GM15510 (cell line): ENCODE results near the gene MAPK11.
A peak's percentile ranks its signal among the peaks of the same experiment; 100 is the strongest.

ENCODE experiments used
- POLR2A ChIP-seq: IDR thresholded peaks from 3 replicates; pipeline ENCODE4 v1.6.1; 2011; ENCODE audit warnings: borderline replicate concordance; ENCODE audit not compliant: insufficient read length; ENCODE audit errors: extremely low read depth

MAPK11 gene

DNA sequence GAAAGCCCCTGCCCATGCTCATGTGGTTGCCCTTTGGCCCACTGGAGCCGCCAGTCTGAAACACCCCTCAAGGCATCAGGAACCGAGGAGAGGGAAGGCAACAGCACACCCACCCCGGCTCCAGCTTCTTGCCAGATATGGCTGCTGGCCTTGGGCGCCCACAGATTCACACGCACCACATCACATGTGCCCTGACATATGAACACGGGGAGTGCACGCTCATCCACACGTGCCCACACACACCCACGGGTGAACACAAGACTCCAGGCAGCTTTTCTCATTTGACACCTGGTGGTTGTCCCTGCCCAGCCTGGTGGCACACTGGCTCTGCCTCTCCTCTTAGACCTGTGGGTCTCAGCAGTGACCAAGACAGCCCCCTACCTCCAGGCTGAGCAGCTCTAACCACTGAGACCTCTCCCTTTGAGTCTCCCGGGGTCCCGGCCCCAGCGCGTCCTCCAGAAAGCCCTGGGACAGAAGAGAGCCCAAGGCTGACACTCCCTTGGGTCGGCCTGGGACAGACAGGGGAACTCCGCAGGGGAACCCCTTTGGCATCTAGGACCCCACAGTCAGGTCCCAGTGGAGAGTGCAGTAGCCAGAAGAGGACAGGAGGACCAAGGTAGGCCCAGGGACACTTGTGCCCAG, 6.0 kb downstream of the MAPK11 start:
- no peak for TF ChIP-seq POLR2A

DNA sequence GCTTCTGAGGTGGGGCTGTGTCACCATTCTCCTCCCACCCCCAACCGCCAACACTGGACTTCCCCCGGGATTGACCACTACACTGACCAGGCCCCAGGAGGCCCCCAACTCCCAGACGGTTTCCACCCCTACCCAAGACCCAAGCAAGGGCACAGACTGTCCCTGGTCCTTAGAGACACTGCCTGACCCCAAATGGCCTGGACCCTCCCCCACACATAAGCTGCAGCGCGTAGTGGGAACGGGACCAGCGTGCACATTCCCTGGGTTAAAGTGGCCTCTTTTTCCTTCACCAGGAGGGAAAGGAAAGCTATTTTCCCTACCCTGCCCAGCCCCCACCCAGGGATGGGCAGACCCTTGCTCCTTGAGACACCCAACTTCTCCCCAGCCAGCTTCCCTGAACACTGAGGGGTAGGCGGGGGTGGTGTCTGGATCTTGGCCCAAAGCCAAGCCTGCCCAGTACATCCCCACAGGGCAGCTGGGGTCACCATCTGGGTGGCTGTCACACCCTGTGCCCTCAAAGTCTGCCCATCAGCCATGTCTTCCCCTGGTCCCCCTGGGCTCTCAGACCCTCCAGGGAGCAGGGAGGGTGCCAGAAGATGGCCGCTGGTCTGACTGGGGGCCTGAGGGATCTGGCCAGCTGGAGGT, 7.1 kb downstream of the MAPK11 start:
- no peak for TF ChIP-seq POLR2A

DNA sequence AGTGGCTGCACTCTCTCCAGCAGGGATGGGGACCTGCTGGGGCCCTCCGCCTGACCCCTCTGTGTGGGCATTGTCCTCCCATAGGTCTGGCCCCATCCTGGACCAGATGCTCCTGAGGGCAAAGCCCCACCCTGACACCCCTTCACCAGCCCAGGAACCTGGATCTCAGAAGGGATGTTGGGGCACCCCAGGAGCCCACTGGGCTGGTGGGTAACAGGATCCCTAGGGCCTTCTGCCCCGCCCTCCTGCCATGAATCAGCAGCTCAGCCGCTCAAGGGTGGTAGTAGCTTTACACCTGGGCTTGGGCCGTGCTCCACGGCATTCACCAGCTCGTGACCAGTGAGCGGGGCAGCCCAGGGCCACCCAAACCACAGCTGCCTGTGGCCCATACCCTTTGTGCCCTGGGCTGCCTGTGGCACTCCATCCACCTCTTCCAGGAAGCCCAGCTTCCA, 7.7 kb downstream of the MAPK11 start:
- TF ChIP-seq POLR2A, result no peak

DNA sequence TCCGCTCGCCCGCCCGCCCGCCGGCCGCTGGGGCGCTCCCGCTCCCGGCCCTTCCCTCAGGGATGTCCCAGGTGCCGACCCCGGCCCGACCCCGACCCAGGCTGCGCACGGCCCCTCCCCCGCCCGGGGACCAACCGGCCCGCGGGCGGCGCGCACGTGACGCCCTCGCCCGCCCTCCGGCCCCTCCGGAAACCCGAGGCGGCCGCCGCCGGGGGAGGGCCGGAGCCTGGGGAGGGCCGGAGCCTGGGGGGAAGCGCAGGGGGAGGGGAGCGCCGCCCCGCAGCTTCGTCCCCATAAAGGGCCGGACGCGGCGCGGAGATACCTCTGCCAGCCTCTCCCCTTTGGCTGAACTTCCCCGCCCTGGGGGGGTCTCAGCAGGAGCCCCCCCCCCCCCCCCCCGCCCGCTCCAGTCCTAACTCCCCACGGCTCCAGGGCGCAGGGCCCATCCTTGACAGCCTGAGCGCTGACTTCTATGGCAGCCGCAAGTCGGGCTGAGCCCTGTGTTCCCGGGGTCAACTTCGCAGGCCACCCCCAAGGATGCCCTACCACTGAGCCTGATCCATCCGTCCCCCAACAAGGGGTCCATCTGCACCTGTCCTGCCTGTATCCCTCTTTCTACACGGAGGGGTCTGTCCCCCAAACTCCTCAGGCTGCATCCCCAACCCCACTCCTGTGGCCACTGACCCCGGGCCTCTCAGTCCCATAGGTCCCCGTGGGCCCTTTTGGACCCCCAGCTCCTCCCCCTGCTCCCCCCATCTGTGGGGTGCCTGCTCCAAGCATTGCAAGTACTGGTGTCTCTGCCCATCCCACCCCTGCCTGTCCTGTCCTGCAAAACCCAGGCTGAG, 8.3 kb downstream of the MAPK11 start, which contains the start of gene MAPK12:
TSS of gene MAPK12 (minus strand) at position 69 of the 845 bp plus-strand sequence. CDS start 174 bp downstream, outside the sequence.
- peak; percentile 47 for TF ChIP-seq POLR2A

DNA sequence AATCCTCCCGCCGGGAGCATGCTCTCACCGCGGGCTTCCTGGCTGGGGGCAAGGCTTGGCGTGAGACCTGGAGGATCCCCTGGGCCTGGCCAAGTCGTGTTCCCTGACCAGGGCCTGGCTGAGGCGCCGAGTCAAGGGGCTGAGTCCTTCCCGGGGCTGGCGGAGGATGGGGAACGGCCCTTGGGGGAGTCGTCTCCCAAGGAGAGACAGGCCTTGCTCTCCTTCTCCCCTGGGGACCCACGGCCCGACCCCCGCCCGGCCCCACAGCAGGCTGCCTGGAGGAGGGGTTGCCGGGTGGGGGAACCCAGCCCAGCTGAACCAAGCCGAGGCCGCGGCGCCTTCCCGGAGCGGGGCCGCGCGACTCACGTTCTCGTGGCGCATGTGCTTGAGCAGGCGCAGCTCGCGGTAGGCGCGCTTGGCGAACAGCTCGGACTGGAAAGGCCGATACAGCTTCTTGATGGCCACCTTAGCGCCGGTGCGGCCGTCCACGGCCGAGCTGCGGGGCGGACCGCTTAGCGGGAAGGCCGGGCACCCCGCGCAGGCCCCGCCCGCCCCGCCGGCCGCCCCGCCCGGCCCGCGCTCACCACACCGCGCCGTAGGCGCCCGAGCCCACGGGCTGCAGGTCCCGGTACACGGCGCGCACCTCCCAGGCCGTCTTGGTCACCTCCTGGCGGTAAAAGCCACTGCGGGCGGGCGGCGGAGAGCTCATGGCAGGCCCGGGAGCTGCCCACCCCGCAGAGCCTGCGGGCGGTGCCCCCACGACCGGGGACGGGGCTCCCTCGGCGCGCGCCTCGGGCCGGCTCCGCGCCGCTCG, 9.2 kb downstream of the MAPK11 start:
- peak; percentile 27 for TF ChIP-seq POLR2A

DNA sequence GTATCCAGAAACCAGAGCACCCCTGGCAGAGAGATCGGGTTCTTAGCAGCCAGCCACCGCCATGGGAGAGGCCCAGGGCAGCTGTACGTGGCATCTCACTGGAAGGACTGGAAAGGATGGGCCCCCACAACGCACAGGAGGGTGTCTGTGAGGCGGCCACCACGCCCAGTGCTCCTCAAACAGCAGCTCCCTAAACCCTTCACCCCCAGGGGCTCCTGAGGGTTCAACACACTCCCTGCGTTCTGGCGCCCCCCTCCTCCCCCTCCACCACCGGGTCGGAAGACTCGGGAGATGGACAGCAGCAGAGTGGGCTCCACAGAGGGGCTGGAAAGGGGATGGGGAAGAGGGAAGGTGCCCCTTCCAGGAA, 9.8 kb downstream of the MAPK11 start:
- TF ChIP-seq POLR2A, result no peak

GRCh38 chr22:50259302-50259701, 10.9 kb downstream of the MAPK11 start:
- no peak for TF ChIP-seq POLR2A

DNA sequence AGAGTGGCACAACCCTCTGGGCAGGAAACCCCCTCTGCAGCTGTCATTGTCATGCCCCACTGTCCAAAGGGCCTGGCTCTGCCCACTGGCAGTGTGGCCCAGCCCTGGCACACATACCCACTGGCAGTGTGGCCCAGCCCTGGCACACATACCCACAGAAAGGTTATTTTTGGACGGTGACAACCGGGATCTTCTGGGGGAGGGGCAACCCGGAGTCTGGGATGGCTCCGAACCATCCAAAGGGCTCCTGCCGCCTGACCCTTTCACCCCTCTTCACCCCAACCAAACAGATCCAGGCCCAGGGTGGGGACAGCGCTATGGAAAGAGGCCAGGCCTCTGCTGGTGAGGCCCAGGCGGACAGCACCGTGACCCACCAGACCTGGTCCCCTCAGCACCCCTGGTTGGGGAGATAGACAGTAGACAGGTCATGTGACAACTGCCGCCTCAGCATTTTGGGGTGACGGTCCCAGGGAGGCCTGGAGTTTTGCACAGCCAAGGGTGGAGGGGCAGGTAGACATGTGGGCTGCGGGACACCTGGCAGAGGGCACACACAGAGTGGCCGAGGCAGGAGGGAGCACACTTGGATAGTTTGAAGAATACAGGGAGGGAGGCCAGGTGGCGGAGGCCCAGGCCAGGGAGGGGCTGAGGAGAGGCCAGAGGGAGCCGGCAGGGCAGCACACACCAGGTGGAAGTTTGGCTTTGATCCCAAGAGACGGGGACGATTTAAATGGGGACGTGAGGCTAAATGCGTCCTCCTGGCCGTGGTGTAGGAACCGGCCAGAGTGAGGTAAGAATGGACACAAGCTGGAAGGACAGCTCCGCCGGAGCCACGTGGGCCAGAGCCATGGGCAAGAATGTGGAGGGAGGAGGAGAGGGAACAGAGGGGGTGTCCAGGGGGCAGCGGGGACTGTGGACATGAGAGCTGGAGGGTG, 11.6 kb downstream of the MAPK11 start:
- TF ChIP-seq POLR2A, result no peak

DNA sequence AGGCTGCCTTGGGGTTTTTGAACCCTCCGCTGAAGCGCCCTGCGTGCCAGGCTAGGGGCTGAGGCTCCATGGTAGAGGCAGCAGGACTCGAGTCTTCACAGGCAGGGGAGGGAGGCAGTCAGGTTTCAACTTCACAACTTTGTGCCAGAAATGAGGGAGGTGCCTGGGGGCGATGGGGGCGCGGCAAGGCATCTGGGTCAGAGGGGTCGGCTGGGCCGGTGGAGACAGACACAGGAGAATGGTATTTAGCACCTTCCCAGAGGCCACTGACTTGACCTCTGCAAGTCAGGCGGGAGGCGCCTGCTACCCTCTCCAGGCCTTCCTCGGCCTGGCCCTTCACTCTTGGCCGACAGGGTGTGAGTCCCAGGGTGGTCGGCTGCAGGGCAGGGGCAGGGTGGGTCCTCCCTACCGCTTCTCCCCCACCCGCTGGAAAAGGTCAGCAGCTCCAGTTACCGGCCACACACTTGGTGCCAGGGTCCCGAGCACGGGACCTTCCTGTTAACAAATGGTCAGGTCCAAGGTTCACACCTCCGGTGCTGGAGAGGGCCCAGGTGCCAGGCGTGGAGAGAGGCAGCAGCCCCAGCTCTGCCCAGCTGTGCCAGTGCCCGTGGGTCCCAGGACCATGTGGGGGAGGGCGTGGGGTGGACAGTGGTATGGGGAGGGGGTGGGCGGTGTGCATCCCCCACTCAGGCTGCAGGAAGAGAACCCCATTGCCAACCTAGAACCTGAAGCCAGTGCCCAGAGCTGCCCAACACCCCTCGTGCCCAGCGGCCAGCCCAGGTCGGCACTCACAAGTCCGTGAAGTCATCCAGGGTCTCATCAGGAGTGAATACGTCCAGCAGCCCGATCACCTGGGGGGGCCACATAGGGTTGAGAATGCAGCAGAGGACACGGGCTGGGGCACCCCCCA, 12.5 kb downstream of the MAPK11 start:
- TF ChIP-seq POLR2A, result no peak

DNA sequence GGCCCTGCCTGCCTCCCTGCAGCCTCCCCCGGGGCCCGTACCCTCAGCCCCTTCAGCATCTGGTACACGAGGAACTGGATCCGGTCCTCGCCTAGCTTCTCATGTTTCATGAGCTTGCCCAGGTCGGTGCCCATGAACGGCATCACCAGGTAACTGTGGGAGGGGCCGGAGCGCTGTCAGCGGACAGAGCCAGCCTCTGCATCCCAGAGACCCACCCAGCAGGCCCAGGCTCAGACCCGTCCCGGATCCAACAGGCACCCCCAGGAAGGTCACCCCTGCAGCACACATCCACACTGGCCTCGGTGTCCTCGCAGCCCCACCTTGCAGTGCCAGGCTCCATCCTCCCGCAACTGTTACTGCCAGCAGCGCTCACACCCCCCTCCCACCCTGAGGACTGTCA, 13.1 kb downstream of the MAPK11 start:
- TF ChIP-seq POLR2A, result no peak

GRCh38 chr22:50256258-50256862, 13.8 kb downstream of the MAPK11 start:
- no peak for TF ChIP-seq POLR2A

GRCh38 chr22:50255607-50256006, 14.6 kb downstream of the MAPK11 start:
- no peak for TF ChIP-seq POLR2A
